Measurements from ENCODE around the gene KCNQ1. TPM values are rescaled to one million over a fixed set of nuclear protein-coding genes. Genes with fewer than 3 reads are reported as not detected.

Gene KCNQ1
- total RNA-seq, 1 donor from 2014 or later = 52.9 TPM

DNA sequence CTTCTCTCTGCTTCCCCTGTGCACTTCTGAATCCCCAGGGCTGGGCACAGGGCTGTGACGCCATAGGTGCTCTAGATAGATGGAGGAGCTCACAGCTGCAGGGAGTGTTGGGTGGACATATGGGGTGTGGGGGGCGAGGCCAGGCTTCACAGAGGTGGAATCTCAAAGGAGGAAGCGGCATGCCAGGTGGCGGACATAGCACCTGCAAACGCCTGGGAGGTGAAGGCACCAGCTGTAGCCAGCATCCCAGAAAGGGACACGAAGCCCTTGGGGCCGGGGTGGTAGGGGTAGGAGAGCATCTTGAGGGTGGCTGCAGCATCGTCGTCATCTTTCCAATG lies 269.6 kb downstream of the KCNQ1 start:
- TF ChIP-seq, protein P1, sequence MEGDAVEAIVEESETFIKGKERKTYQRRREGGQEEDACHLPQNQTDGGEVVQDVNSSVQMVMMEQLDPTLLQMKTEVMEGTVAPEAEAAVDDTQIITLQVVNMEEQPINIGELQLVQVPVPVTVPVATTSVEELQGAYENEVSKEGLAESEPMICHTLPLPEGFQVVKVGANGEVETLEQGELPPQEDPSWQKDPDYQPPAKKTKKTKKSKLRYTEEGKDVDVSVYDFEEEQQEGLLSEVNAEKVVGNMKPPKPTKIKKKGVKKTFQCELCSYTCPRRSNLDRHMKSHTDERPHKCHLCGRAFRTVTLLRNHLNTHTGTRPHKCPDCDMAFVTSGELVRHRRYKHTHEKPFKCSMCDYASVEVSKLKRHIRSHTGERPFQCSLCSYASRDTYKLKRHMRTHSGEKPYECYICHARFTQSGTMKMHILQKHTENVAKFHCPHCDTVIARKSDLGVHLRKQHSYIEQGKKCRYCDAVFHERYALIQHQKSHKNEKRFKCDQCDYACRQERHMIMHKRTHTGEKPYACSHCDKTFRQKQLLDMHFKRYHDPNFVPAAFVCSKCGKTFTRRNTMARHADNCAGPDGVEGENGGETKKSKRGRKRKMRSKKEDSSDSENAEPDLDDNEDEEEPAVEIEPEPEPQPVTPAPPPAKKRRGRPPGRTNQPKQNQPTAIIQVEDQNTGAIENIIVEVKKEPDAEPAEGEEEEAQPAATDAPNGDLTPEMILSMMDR (IDR thresholded peaks at IDR 0.05) = no peak
- H3K27ac ChIP-seq = no peak overlapping the region
- no peaks in the 10 kb centered on the region for H3K36me3 ChIP-seq
- ATAC-seq = no peak
- H3K4me3 ChIP-seq = no peak overlapping the region
- no peak for DNase-seq
- no peaks in the 10 kb centered on the region for H3K9me3 ChIP-seq
- intact Hi-C loops (cut with DNase I) = no loop called here
- no peaks in the 10 kb centered on the region for H3K4me1 ChIP-seq
- H3K27me3 ChIP-seq = no peaks in the 10 kb centered on the region

DNA sequence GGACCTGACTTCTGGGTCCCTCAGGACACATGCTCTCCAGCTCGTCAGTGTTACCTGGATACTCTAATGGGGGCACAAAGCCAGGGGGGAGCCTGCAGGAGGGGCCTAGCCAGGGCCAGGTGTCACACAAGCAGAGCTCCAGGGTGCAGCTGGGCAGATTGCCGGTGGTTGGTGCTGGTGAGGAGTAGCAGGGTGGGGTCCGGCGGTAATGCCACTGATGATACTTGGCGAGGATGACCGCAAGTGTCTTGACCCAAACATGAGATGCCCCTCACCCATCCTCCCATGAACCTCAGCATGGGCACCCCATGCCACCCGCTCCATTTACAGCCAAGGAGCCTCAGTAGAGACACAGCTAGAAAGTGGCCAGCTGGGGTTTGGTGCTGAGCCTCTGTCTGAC lies 270.1 kb downstream of the KCNQ1 start:
- Histone ChIP-seq H3K27me3 (no peaks in the 10 kb centered on the region), H3K9me3 (no peaks in the 10 kb centered on the region), H3K27ac (no peak overlapping the region), H3K4me3 (no peak overlapping the region), H3K36me3 (no peaks in the 10 kb centered on the region), H3K4me1 (no peaks in the 10 kb centered on the region)
- no peak for DNase-seq
- no peak for ATAC-seq
- TF ChIP-seq, protein P1 (IDR thresholded peaks at IDR 0.05) = no peak
- intact Hi-C loops (cut with DNase I) = no loop called here

- no peaks in the 10 kb centered on the region for H3K36me3 ChIP-seq
- H3K27ac ChIP-seq = no peak overlapping the region
- no peaks in the 10 kb centered on the region for H3K4me1 ChIP-seq
- H3K27me3 ChIP-seq = no peaks in the 10 kb centered on the region
- H3K9me3 ChIP-seq = no peaks in the 10 kb centered on the region
- no peak overlapping the region for H3K4me3 ChIP-seq
- ATAC-seq = no peak
- TF ChIP-seq, protein P1 (IDR thresholded peaks at IDR 0.05) = no peak
- intact Hi-C loops (cut with DNase I) = no loop called here
- DNase-seq = no peak
Measured at GRCh38 chr11:2715716-2716350, 271.0 kb downstream of the KCNQ1 start.

- TF ChIP-seq, protein P1 (IDR thresholded peaks at IDR 0.05) = no peak
- no peak for DNase-seq
Measured at GRCh38 chr11:2716376-2717095, 271.7 kb downstream of the KCNQ1 start.

DNA sequence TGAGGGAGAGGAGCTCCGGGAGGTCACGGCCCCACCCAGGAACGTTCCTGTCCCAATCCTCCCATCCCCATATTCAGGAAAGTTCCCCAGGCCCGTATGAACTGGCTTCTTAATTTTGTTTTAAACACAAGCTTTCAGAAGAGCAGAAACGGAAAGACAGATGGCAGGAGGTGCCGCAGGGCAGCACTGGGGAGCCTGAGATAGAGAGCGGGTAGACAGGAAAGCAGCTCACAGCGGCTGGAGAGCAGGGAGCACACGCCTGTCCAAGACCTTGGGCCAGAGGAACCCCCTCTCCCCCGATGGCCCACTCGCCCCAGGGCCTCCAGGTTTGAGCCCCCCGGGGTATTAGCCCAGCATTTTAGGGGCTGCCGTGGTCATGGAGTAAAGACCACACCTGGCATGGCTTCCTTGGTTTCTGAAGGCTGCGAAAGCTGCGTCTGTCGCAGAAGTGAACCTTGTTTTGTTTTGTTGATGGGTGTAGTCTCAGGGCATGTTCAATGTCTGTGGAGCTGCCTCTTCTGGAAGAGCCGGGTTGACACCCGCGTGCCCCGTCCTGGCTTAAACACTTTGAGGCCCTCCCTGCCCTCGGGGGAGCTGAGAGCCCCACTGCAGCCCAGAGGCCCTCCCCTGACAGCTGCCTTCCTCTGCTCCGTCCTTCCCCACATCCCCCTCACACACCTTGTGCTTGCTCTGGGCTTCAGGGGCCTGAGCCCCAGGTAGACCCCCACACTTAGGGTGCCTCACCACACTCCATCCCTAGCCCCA lies 272.9 kb downstream of the KCNQ1 start:
- intact Hi-C loops (cut with DNase I) = no loop called here
- TF ChIP-seq, protein P1 (IDR thresholded peaks at IDR 0.05) = no peak
- Histone ChIP-seq H3K4me3 (no peak overlapping the region), H3K27ac (no peak overlapping the region), H3K27me3 (no peaks in the 10 kb centered on the region), H3K36me3 (no peaks in the 10 kb centered on the region), H3K9me3 (no peaks in the 10 kb centered on the region), H3K4me1 (no peaks in the 10 kb centered on the region)
- DNase-seq (no peak), ATAC-seq (no peak)

More at GRCh38 chr11:2716376-2717095, 271.7 kb downstream of the KCNQ1 start:
- intact Hi-C loops (cut with DNase I) = no loop called here
- Histone ChIP-seq H3K4me3 (no peak overlapping the region), H3K27ac (no peak overlapping the region), H3K27me3 (no peaks in the 10 kb centered on the region), H3K9me3 (no peaks in the 10 kb centered on the region), H3K4me1 (no peaks in the 10 kb centered on the region), H3K36me3 (no peaks in the 10 kb centered on the region)
- no peak for ATAC-seq

All from upper lobe of right lung (tissue), 1 donor.